ENCODE data around the gene SLC10A2. TPM values are rescaled to one million over a fixed set of nuclear protein-coding genes. Genes with fewer than 3 reads are reported as not detected.
"Not testable (repeated sequence)": the region's sequence is repeated elsewhere in the genome, so short reads cannot be mapped to it uniquely, and the experiment has no call there.

The SLC10A2 gene, protein sequence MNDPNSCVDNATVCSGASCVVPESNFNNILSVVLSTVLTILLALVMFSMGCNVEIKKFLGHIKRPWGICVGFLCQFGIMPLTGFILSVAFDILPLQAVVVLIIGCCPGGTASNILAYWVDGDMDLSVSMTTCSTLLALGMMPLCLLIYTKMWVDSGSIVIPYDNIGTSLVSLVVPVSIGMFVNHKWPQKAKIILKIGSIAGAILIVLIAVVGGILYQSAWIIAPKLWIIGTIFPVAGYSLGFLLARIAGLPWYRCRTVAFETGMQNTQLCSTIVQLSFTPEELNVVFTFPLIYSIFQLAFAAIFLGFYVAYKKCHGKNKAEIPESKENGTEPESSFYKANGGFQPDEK
- total RNA-seq: not detected in 2 replicates

DNA sequence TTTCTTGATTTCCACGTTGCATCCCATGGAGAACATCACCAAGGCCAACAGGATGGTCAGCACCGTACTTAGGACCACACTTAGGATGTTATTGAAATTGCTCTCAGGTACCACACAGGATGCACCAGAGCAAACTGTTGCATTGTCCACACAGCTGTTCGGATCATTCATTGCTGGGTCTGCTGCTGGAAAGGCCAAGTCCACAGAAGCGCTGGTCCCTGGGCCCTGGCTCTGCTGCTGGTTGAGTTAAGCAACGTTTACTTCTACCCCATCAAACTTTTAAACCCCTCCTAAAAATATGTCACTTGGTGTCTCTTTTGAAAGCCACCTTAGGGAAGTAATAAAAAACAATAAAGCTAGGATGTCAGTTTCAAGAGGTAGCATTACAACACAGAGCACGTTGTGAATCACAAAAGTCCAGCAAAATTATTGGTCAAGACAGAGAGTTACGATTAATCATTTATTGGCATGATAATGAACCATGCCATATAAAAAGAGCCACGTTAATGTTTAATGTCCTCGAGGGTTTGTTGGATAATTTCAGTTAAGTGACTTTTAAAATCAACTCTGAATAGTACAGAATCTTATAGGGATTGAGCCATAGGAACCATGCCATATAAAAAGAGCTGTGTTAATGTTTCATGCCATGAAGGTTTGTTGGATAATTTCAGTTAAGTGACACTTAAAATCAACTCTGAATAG lies at the start of gene SLC10A2:
TSS of gene SLC10A2 (minus strand) at position 339 of the 702 bp plus-strand sequence. CDS start at position 171, 168 bp downstream.
- H3K27me3 ChIP-seq (ENCODE audit: control insufficient read depth, insufficient read depth, low read length): no peaks in the 10 kb centered on the region
- no peak for DNase-seq (ENCODE audit: low read depth)
- TF ChIP-seq, protein P1, sequence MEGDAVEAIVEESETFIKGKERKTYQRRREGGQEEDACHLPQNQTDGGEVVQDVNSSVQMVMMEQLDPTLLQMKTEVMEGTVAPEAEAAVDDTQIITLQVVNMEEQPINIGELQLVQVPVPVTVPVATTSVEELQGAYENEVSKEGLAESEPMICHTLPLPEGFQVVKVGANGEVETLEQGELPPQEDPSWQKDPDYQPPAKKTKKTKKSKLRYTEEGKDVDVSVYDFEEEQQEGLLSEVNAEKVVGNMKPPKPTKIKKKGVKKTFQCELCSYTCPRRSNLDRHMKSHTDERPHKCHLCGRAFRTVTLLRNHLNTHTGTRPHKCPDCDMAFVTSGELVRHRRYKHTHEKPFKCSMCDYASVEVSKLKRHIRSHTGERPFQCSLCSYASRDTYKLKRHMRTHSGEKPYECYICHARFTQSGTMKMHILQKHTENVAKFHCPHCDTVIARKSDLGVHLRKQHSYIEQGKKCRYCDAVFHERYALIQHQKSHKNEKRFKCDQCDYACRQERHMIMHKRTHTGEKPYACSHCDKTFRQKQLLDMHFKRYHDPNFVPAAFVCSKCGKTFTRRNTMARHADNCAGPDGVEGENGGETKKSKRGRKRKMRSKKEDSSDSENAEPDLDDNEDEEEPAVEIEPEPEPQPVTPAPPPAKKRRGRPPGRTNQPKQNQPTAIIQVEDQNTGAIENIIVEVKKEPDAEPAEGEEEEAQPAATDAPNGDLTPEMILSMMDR (IDR thresholded peaks at IDR 0.05; ENCODE audit: insufficient read depth, low read length, poor library complexity, severe bottlenecking): no peak
- no peak within 1 kb of the TSS for H3K4me3 ChIP-seq (ENCODE audit: low read depth, low read length)
- H3K36me3 ChIP-seq (ENCODE audit: control insufficient read depth, insufficient read depth, low read length): no peaks in the 10 kb centered on the region

DNA sequence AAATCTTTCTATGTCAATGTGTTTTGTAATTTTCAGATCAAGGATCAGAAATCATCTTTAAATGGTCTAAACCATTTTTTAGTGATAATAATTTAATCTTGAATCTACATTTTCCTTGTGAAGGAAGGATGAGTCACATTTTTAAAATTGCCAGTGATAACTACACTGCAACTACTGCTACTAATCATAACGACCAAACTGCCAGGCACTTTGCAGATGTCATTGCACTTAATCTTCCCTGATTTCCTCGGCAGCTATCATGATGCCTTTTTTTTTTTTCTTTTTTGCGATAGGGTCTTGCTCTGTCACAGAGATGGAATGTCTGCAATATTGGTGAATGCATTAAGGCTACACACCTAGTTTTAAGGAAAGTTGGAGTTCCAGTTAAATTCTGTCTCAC lies 41.4 kb upstream of the SLC10A2 start:
- TF ChIP-seq, protein P1 (IDR thresholded peaks at IDR 0.05; ENCODE audit: insufficient read depth, low read length, poor library complexity, severe bottlenecking): no peak
- Histone ChIP-seq H3K27me3 (ENCODE audit: control insufficient read depth, insufficient read depth, low read length) (no peaks in the 10 kb centered on the region), H3K4me3 (ENCODE audit: low read depth, low read length) (no peak overlapping the region), H3K36me3 (ENCODE audit: control insufficient read depth, insufficient read depth, low read length) (no peaks in the 10 kb centered on the region)
- no peak for DNase-seq (ENCODE audit: low read depth)

DNA sequence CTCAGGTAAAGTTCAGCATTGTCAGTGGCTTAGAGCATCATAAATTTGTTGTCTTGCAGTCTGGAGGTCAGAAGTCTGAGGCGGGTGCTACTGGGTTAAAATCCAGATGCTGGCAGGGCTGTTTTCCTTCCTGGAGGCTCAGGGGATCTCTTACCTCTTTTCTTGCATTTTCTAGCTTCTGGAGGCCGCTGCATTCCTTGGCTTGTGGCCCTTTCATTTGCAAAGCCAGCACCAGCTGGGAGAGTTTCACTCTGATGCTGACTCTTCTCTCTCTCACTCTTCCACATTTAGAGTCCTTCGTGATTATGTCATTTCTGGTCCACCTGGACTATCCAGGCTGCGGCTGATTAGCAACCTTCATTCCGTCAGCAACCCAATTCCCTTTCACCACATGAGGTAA lies 38.1 kb upstream of the SLC10A2 start:
- TF ChIP-seq, protein P1 (IDR thresholded peaks at IDR 0.05; ENCODE audit: insufficient read depth, low read length, poor library complexity, severe bottlenecking): no peak
- Histone ChIP-seq H3K27me3 (ENCODE audit: control insufficient read depth, insufficient read depth, low read length) (no peaks in the 10 kb centered on the region), H3K4me3 (ENCODE audit: low read depth, low read length) (no peak overlapping the region), H3K36me3 (ENCODE audit: control insufficient read depth, insufficient read depth, low read length) (no peaks in the 10 kb centered on the region)
- no peak for DNase-seq (ENCODE audit: low read depth)

DNA sequence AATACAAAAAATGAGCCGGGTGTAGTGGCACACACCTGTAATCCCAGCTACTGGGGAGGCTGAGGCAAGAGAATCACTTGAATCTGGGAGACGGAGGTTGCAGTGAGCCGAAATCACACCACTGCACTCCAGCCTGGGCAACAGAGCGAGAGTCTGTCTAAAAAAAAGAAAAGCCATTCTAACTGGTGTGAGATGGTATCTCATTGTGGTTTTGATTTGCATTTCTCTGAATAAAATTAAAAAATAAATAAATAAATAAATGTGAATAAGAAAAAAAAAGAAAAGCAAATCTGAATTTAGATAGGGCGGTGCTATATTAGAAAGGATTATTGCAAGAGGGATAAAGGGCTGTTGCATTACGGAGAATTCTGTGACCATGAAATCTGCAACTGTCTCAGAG lies 37.2 kb upstream of the SLC10A2 start:
- H3K27me3 ChIP-seq (ENCODE audit: control insufficient read depth, insufficient read depth, low read length); H3K36me3 ChIP-seq (ENCODE audit: control insufficient read depth, insufficient read depth, low read length); DNase-seq (ENCODE audit: low read depth); H3K4me3 ChIP-seq (ENCODE audit: low read depth, low read length): not testable (repeated sequence)

DNA sequence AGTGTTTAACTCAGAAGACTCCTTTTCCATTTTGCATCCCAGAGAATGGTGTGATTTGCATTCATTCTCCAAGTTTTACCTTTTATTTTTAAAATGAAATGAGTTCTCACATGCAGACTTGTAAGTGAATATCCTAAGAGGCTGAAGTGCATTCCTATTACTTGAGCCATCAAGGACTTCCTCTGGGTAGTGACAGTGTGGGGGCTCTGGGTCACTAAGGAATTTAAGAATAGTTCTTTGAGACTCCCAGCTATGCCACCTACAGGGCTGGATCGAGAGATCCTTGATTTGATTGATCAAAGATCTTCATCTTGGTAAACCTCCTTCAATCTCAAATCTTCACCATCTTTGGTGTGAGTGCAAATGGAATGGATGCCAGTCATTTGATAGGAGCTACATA lies 36.3 kb upstream of the SLC10A2 start:
- Histone ChIP-seq H3K27me3 (ENCODE audit: control insufficient read depth, insufficient read depth, low read length) (no peaks in the 10 kb centered on the region), H3K4me3 (ENCODE audit: low read depth, low read length) (no peak overlapping the region), H3K36me3 (ENCODE audit: control insufficient read depth, insufficient read depth, low read length) (no peaks in the 10 kb centered on the region)
- TF ChIP-seq, protein P1 (IDR thresholded peaks at IDR 0.05; ENCODE audit: insufficient read depth, low read length, poor library complexity, severe bottlenecking): no peak
- no peak for DNase-seq (ENCODE audit: low read depth)

DNA sequence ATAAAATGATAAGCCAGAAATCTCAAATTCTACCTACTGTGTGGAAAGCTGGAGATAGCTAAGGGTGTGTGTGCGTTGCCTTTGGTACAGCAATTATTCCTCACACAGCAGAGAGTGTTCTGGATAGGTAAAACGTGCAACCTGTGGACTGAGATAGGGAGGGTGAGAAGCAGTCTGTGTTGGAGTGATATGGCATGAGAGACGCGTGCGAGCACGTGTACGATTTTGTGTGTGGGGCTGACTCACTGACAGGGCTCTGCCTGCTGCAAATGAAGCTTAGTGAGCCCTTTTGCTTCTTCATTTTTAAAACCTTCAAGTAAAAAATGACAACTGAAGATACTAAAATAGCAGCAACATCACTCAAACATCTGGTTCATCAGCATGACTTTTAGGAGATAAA lies 35.7 kb upstream of the SLC10A2 start:
- no peak overlapping the region for H3K4me3 ChIP-seq (ENCODE audit: low read depth, low read length)
- H3K36me3 ChIP-seq (ENCODE audit: control insufficient read depth, insufficient read depth, low read length): no peaks in the 10 kb centered on the region
- DNase-seq (ENCODE audit: low read depth): no peak
- TF ChIP-seq, protein P1 (IDR thresholded peaks at IDR 0.05; ENCODE audit: insufficient read depth, low read length, poor library complexity, severe bottlenecking): no peak
- no peaks in the 10 kb centered on the region for H3K27me3 ChIP-seq (ENCODE audit: control insufficient read depth, insufficient read depth, low read length)
